NAMALWA (cell line): ENCODE results near the gene SMIM23.
A peak's percentile ranks its signal among the peaks of the same experiment; 100 is the strongest.

Experiments used
- DNase-seq: peaks from one replicate; pipeline ENCODE4 v3.0.0-alpha.2; 2015; ENCODE audit warnings: low spot score

SMIM23 gene

GRCh38 chr5:171773106-171773505 is 12.5 kb upstream of the SMIM23 start:
- DNase-seq: no peak

DNA sequence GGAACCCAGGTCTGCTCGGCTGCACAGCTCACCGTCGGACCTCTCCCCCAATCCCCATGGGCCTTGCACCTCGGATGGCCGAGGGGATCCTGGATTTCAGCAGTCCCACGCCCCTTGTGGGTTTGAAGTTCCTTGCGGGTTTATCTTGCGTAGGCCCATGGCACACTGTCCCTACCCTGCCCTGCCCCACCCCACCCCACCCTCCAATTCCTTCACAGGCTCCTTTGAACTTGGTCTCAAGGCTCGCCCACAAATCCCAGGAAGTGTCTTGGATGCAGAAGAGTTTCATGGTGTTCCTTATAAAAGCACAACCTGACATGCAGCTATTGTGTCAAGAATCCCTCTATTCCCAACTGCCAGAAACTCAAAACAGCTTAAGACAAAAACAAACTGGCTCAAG is 11.2 kb upstream of the SMIM23 start:
- DNase-seq: no peak

DNA sequence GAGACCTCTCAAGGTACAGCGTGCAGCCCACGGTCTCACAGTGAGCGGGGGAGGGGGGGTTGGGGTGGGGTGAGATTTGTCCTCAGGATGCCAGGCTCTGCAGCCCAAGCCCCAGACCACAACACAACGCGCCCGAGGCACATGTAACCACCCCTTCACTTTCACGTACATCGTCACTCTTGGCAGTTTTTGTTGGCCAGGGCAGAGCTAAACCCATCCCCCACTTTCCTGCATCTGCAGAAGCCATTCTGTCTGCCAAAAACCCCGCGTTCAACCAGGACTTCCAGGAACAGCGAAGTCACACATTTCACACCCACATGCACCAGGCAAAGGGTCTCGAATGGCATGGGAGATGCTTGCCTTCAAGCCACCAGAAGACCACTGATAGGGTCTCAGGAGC is 9.4 kb upstream of the SMIM23 start:
- no peak for DNase-seq

GRCh38 chr5:171776770-171777759 is 8.6 kb upstream of the SMIM23 start:
- no peak for DNase-seq

GRCh38 chr5:171781744-171782143 is 3.9 kb upstream of the SMIM23 start:
- DNase-seq: peak; percentile 8

GRCh38 chr5:171782332-171782966 is 3.2 kb upstream of the SMIM23 start:
- no peak for DNase-seq

- no peak for DNase-seq
Measured at GRCh38 chr5:171783051-171783450, 2.6 kb upstream of the SMIM23 start.

DNA sequence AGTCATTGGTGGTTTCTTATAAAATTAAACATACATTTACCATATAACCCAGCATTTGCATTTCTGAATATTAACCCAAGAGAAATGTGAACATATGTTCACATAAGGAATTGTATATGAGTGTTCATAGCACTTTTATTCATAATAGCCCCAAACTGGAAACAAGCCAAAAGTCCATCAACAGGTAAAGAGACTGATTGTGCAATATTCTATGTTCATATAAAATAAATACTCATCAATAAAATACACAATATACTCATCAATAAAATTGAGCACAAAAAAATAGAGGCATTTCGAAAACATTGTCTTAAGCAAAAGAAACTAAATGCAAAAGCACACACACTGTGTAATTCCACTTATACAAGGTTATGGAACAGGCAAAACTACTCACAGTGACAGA is 3.7 kb downstream of the SMIM23 start:
- no peak for DNase-seq

GRCh38 chr5:171790408-171790807 is 4.8 kb downstream of the SMIM23 start:
- DNase-seq: no peak

- DNase-seq: no peak
Measured at GRCh38 chr5:171794470-171794960, 8.9 kb downstream of the SMIM23 start.

DNA sequence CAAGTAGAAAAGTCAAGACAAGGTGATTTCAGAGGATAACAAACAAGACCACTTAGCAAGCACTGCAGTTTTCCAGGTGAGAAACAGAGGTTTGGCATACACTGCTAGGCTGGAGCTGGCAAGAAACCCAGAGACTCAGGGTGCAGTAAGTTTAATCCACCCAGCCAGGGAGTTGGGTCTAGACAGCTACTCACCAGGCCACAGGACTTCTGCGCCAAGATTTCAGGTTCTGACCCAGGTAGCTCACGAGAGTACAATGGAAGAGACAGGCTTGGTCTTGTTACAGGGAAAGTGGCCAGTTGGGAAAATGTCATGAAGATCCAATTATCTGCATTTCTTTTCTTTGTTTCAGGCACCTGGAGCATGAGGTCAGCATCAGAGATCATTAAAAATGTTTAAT is 9.8 kb downstream of the SMIM23 start:
- no peak for DNase-seq

- DNase-seq: no peak
Measured at GRCh38 chr5:171796436-171796835, 10.8 kb downstream of the SMIM23 start.

DNA sequence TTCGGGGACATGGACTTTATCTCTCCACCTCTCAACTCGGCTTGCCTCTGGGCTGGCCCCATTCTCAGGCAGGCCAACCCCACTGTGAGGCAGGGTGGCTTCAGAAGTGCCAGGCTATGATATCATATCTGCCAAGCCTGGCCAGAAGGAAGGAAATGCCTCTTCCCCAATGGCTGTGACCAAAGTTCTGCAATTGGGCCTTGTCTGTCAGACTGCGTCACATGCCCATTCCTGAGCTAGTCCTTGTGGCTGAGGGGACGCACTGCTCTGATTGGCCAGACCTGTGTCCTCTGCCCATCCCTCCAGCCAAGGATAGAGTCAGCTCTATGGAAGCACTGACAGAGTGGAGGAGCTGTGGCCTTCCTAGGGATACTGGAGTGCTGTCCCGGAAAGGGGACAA is 11.9 kb downstream of the SMIM23 start:
- DNase-seq: no peak

GRCh38 chr5:171798418-171798817 is 12.8 kb downstream of the SMIM23 start:
- no peak for DNase-seq

DNA sequence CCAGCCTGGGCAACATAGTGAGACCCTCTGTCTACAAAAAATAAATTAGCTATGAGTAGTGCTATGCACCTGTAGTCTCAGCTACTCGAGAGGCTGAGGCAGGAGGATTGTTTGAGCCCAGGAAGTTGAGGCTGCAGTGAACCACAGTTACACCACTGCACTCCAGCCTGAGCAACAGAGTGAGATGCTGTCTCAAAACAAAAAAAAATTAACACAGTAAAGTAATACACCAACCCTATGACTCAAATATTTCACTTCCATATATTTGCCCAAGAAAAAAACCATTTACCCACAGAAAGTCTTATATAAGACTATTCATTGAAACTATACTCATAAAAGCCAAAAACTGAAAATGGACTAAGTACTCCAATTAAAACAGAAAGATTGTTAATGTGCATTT is 16.2 kb downstream of the SMIM23 start:
- no peak for DNase-seq

- DNase-seq: no peak
Measured at GRCh38 chr5:171805746-171806145, 20.1 kb downstream of the SMIM23 start.

- no peak for DNase-seq
Measured at GRCh38 chr5:171806976-171807747, 21.5 kb downstream of the SMIM23 start.

DNA sequence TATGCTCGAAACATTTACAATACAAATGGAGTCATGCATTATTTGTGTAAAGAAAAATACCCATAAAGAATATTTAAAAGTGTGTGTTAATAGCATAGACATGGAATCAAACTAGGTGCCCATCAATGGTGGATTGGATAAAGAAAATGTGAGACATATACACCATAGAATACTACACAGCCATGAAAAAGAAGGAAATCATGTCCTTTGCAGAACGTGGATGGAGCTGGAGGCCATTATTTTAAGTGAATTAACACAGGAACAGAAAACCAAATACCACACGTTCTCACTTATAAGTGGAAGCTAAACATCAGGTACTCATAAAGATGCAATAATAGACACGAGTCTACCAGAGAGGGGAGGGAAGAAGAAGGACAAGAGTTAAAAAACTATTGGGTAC is 22.8 kb downstream of the SMIM23 start:
- no peak for DNase-seq

- no peak for DNase-seq
Measured at GRCh38 chr5:171808951-171809350, 23.3 kb downstream of the SMIM23 start.

- no peak for DNase-seq
Measured at GRCh38 chr5:171810227-171810626, 24.6 kb downstream of the SMIM23 start.

GRCh38 chr5:171813270-171813669 is 27.7 kb downstream of the SMIM23 start:
- no peak for DNase-seq

DNA sequence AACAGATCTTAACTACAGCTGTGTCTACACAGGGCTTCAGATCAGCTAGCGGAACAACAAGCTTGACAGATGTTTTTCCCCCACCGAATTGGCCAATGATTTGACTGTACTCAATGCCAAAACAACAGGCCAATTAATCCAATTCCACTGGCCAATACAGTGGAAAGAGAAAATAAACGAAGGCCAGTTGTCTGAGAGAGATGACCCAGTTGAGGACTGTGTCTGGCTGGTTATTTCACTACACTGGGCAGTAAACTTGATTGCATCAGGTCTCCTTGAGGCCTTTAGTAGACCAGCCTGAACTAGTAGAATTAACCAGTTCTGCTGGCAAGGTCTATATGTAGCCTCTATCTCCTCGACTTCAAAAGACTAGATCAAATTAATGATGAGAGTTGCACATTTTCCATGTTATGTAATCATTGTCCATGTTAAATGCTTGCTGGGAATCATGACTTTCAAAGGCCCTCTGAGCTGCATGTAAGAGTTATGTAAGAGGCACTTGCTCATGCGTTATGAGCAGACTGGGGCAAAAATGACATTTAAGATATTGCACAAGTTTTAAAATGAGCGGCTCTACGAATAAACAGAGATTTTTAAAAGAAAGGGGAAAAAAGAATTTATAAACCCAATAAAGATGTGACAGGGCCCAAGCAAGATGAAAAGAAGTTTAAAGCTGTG is 28.3 kb downstream of the SMIM23 start:
- no peak for DNase-seq
